NK-92 (cell line): ENCODE results near the gene EPG5.
"Not testable (repeated sequence)": the region's sequence is repeated elsewhere in the genome, so short reads cannot be mapped to it uniquely, and the experiment has no call there.

Experiments
- DNase-seq: peaks from one replicate; lab custom pipeline; 2025; ENCODE audit not compliant: unreplicated experiment; lab: John Stamatoyannopoulos, UW

EPG5 gene

GRCh38 chr18:45980229-45980628 lies 13.1 kb upstream of the EPG5 start:
- no peak for DNase-seq

GRCh38 chr18:45978084-45978483 lies 11.0 kb upstream of the EPG5 start:
- no peak for DNase-seq

GRCh38 chr18:45976974-45977373 lies 9.8 kb upstream of the EPG5 start:
- DNase-seq = no peak

- DNase-seq = no peak
Observed at GRCh38 chr18:45976566-45976965, 9.4 kb upstream of the EPG5 start.

- DNase-seq = no peak
Observed at GRCh38 chr18:45974088-45974536, 7.0 kb upstream of the EPG5 start.

GRCh38 chr18:45964913-45965312 lies 2.2 kb downstream of the EPG5 start:
- DNase-seq = not testable (repeated sequence)

- no peak for DNase-seq
Observed at GRCh38 chr18:45962866-45963265, 4.3 kb downstream of the EPG5 start.

- DNase-seq = no peak
Observed at GRCh38 chr18:45962461-45962860, 4.7 kb downstream of the EPG5 start.

GRCh38 chr18:45959484-45959883 lies 7.6 kb downstream of the EPG5 start:
- DNase-seq = not testable (repeated sequence)

- no peak for DNase-seq
Observed at GRCh38 chr18:45958730-45959129, 8.4 kb downstream of the EPG5 start.

GRCh38 chr18:45958027-45958426 lies 9.1 kb downstream of the EPG5 start:
- no peak for DNase-seq

GRCh38 chr18:45957100-45957499 lies 10.0 kb downstream of the EPG5 start:
- DNase-seq = no peak

- DNase-seq = no peak
Observed at GRCh38 chr18:45954070-45954934, 12.8 kb downstream of the EPG5 start.

- DNase-seq = no peak
Observed at GRCh38 chr18:45951016-45951714, 16.0 kb downstream of the EPG5 start.

GRCh38 chr18:45945669-45946068 lies 21.5 kb downstream of the EPG5 start:
- DNase-seq = no peak

- no peak for DNase-seq
Observed at GRCh38 chr18:45940724-45941123, 26.4 kb downstream of the EPG5 start.

GRCh38 chr18:45939236-45939635 lies 27.9 kb downstream of the EPG5 start:
- no peak for DNase-seq

GRCh38 chr18:45938488-45938935 lies 28.6 kb downstream of the EPG5 start:
- no peak for DNase-seq

GRCh38 chr18:45935591-45936335 lies 31.4 kb downstream of the EPG5 start:
- no peak for DNase-seq

GRCh38 chr18:45932708-45933107 lies 34.4 kb downstream of the EPG5 start:
- DNase-seq = no peak

- DNase-seq = no peak
Observed at GRCh38 chr18:45930963-45931362, 36.2 kb downstream of the EPG5 start.
